Keratinocyte (primary cell): ENCODE results near the gene OR10P1. TPM values are rescaled to one million over a fixed set of nuclear protein-coding genes. Genes with fewer than 3 reads are reported as not detected.

Source experiments
- DNase-seq: peaks from one replicate; pipeline ENCODE4 v3.0.0-alpha.2; 2011; ENCODE audit warnings: low read depth, missing footprints, low spot score
- FAIRE-seq: peaks from 2 replicates; lab custom pipeline; 2011; peaks lifted over from hg19 to GRCh38; lab: Jason Lieb, UNC
- H2AFZ ChIP-seq: 2 replicates; pipeline ENCODE4 v1.6.0; 2012; ENCODE audit warnings: low read length, control low read depth, inconsistent platforms; ENCODE audit not compliant: control insufficient read depth
- H3K27ac ChIP-seq: 2 replicates; pipeline ENCODE4 v1.5.1; 2011; ENCODE audit warnings: low read length; ENCODE audit not compliant: control insufficient read depth, insufficient read depth
- H3K27me3 ChIP-seq: 3 replicates; pipeline ENCODE4 v1.6.0; 2011; ENCODE audit warnings: low read length; ENCODE audit not compliant: control insufficient read depth, insufficient read depth; ENCODE audit errors: extremely low read depth
- H3K36me3 ChIP-seq, 2 experiments: 2 replicates in 1 of 2; 3 replicates in 1 of 2; pipeline ENCODE4 v1.5.1; 2011; ENCODE audit warnings: low read length in 2 of 2, mild to moderate bottlenecking in 1 of 2; ENCODE audit not compliant: control insufficient read depth in 2 of 2, insufficient read depth in 2 of 2; ENCODE audit errors: extremely low read depth in 1 of 2
- H3K4me1 ChIP-seq: 3 replicates; pipeline ENCODE4 v1.5.1; 2011; ENCODE audit warnings: low read length; ENCODE audit not compliant: control insufficient read depth, insufficient read depth; ENCODE audit errors: extremely low read depth
- H3K4me2 ChIP-seq: 3 replicates; pipeline ENCODE4 v1.6.0; 2011; ENCODE audit warnings: low read depth, low read length; ENCODE audit not compliant: control insufficient read depth, insufficient read depth; ENCODE audit errors: extremely low read depth
- H3K4me3 ChIP-seq, 3 experiments: fragments of 200-600 bp in 1 of 3; sonication (generic) in 1 of 3; 2 replicates in 2 of 3; 3 replicates in 1 of 3; pipeline ENCODE4 v1.5.1; 2011 to 2016; ENCODE audit warnings: low read length in 3 of 3, mild to moderate bottlenecking in 3 of 3, control low read depth in 2 of 3, inconsistent platforms in 1 of 3, low read depth in 1 of 3, mixed read lengths in 1 of 3, mixed run types in 1 of 3, moderate library complexity in 1 of 3; ENCODE audit not compliant: control insufficient read depth in 2 of 3, insufficient read depth in 2 of 3; ENCODE audit errors: extremely low read depth in 1 of 3
- H3K79me2 ChIP-seq: 2 replicates; pipeline ENCODE4 v1.6.0; 2012; ENCODE audit warnings: low read length; ENCODE audit not compliant: control insufficient read depth, insufficient read depth
- H3K9ac ChIP-seq: 3 replicates; pipeline ENCODE4 v1.6.0; 2011; ENCODE audit warnings: low read length; ENCODE audit not compliant: control insufficient read depth, insufficient read depth; ENCODE audit errors: extremely low read depth
- H3K9me1 ChIP-seq: 3 replicates; pipeline ENCODE4 v1.6.0; 2011; ENCODE audit warnings: low read length; ENCODE audit not compliant: control insufficient read depth, insufficient read depth; ENCODE audit errors: extremely low read depth
- H3K9me3 ChIP-seq: 2 replicates; pipeline ENCODE4 v1.5.1; 2012; ENCODE audit warnings: low read depth, low read length; ENCODE audit not compliant: control insufficient read depth
- H4K20me1 ChIP-seq: 3 replicates; pipeline ENCODE4 v1.6.0; 2011; ENCODE audit warnings: low read length; ENCODE audit not compliant: control insufficient read depth, insufficient read depth; ENCODE audit errors: extremely low read depth
- CTCF ChIP-seq, 3 experiments: IDR thresholded peaks in 1 of 3; conservative IDR thresholded peaks in 1 of 3; optimal IDR thresholded peaks in 1 of 3; 2 replicates in 2 of 3; 3 replicates in 1 of 3; pipeline versions ENCODE3 to v1.5.1; 2011; ENCODE audit warnings: low read length in 3 of 3, mild to moderate bottlenecking in 3 of 3, moderate library complexity in 2 of 3, control low read depth in 1 of 3, inconsistent platforms in 1 of 3; ENCODE audit not compliant: insufficient read depth in 2 of 3; ENCODE audit errors: extremely low read depth in 1 of 3
- EZH2 ChIP-seq: IDR thresholded peaks from one replicate; pipeline ENCODE4 v1.6.1; 2012; ENCODE audit warnings: inconsistent platforms, mild to moderate bottlenecking, low read length, moderate library complexity
- dilution Hi-C: fragments of 300-500 bp; cut with MboI; formaldehyde crosslinking; loops from one replicate; pipeline ENCODE4 v1.7.0; 2020; ENCODE audit warnings: low sequenced_read_pairs; ENCODE audit not compliant: extremely low pct_ligation_motif_present
- polyA plus RNA-seq, 5 experiments: library from polyadenylated mRNA; depleted of rRNA in 3 of 5; stranded (reverse) in 3 of 5; stranded (forward) in 1 of 5; unstranded in 1 of 5; fragments of >200 nt; gene quantifications; 1 replicate in 1 of 5; 2 replicates in 3 of 5; 3 replicates in 1 of 5; pipeline versions ENCODE4 v1.2.1 to v1.2.3, GENCODE V29; 2011 to 2012; ENCODE audit warnings: missing spikeins in 2 of 5, low read depth in 1 of 5, low replicate concordance in 1 of 5

OR10P1 gene
- polyA plus RNA-seq, 1 donor (not counting 4 experiments of a cell fraction or from before 2014, with no cell fraction given) = not detected

- no peak overlapping the region for H3K27ac ChIP-seq
- DNase-seq (no peak), FAIRE-seq (no peak)
- no peaks in the 10 kb centered on the region for H3K9me3 ChIP-seq
- no peaks in the 10 kb centered on the region for H3K9me1 ChIP-seq
- no peaks in the 10 kb centered on the region for H3K79me2 ChIP-seq
- H2AFZ ChIP-seq = no peak overlapping the region
- peaks cover 9% of the 10 kb centered on the region for H3K27me3 ChIP-seq
- H3K9ac ChIP-seq = no peak overlapping the region
- H3K36me3 ChIP-seq = no peaks in the 10 kb centered on the region
- TF ChIP-seq CTCF (optimal IDR thresholded peaks at IDR 0.05 in 1 of 3, IDR thresholded peaks at IDR 0.05 in 1 of 3, conservative IDR thresholded peaks at IDR 0.05 in 1 of 3; ENCODE audit: extremely low read depth in 1 of 3, insufficient read depth in 2 of 3, low read length in 3 of 3) = no peak
- no peak for TF ChIP-seq EZH2
- no peak overlapping the region for H3K4me3 ChIP-seq
- H3K4me1 ChIP-seq = no peaks in the 10 kb centered on the region
- H3K4me2 ChIP-seq = no peak overlapping the region
- no peaks in the 10 kb centered on the region for H4K20me1 ChIP-seq
- dilution Hi-C loops = no loop called here
These were observed 3.5 kb upstream of the OR10P1 start for GRCh38 chr12:55633151-55633550.

- TF ChIP-seq CTCF (optimal IDR thresholded peaks at IDR 0.05 in 1 of 3, IDR thresholded peaks at IDR 0.05 in 1 of 3, conservative IDR thresholded peaks at IDR 0.05 in 1 of 3; ENCODE audit: extremely low read depth in 1 of 3, insufficient read depth in 2 of 3, low read length in 3 of 3) (no peak), EZH2 (no peak)
- Histone ChIP-seq H3K9me1 (no peaks in the 10 kb centered on the region), H3K4me3 (no peak overlapping the region), H3K79me2 (no peaks in the 10 kb centered on the region), H2AFZ (no peak overlapping the region), H3K36me3 (no peaks in the 10 kb centered on the region), H3K4me2 (no peak overlapping the region), H3K9ac (no peak overlapping the region), H4K20me1 (no peaks in the 10 kb centered on the region), H3K27ac (no peak overlapping the region), H3K27me3 (peaks cover 14% of the 10 kb centered on the region), H3K4me1 (no peaks in the 10 kb centered on the region), H3K9me3 (no peaks in the 10 kb centered on the region)
- no peak for FAIRE-seq
- dilution Hi-C loops = no loop called here
- no peak for DNase-seq
These were observed 506 bp upstream of the OR10P1 start for GRCh38 chr12:55636116-55636655.
